DND-41 (cell line): ENCODE measurements around the gene HSPA12A.
A peak's percentile ranks its signal among the peaks of the same experiment; 100 is the strongest.

Experiments
- ATAC-seq: fragments of 200-7000 bp; cut with Tn5 transposase; 3 replicates; pipeline ENCODE4 v1.9.1; 2021; ENCODE audit warnings: low read depth; ENCODE audit not compliant: insufficient read depth
- DNase-seq: peaks from one replicate; pipeline ENCODE4 v3.0.0-alpha.2; 2020
- H2AFZ ChIP-seq: 2 replicates; pipeline ENCODE4 v1.6.0; 2012; ENCODE audit warnings: low read depth, low read length
- H3K27ac ChIP-seq: 2 replicates; pipeline ENCODE4 v1.5.1; 2012; ENCODE audit warnings: low read length, inconsistent platforms
- H3K27me3 ChIP-seq: fragments of 200-600 bp; sonication (generic); 2 replicates; pipeline ENCODE4 v1.6.0; 2012; ENCODE audit warnings: low read length, mild to moderate bottlenecking, inconsistent platforms; ENCODE audit not compliant: insufficient read depth, poor library complexity
- H3K36me3 ChIP-seq: 2 replicates; pipeline ENCODE4 v1.5.1; 2012; ENCODE audit warnings: low read length, inconsistent platforms; ENCODE audit not compliant: insufficient read depth
- H3K4me1 ChIP-seq: 2 replicates; pipeline ENCODE4 v1.5.1; 2012; ENCODE audit warnings: mild to moderate bottlenecking, low read length; ENCODE audit not compliant: insufficient read depth
- H3K4me2 ChIP-seq: 2 replicates; pipeline ENCODE4 v1.6.0; 2012; ENCODE audit warnings: mild to moderate bottlenecking, moderate library complexity, low read length, inconsistent platforms; ENCODE audit not compliant: insufficient read depth
- H3K4me3 ChIP-seq, 2 experiments: fragments of 200-600 bp in 1 of 2; shearing (Covaris generic) in 1 of 2; 2 replicates each; pipeline ENCODE4 v1.5.1; 2012 to 2016; ENCODE audit warnings: inconsistent platforms in 2 of 2, low read length in 2 of 2, mild to moderate bottlenecking in 2 of 2, low read depth in 1 of 2, moderate library complexity in 1 of 2
- H3K79me2 ChIP-seq: 2 replicates; pipeline ENCODE4 v1.6.0; 2012; ENCODE audit warnings: low read length, inconsistent platforms; ENCODE audit not compliant: insufficient read depth
- H3K9ac ChIP-seq: 2 replicates; pipeline ENCODE4 v1.6.0; 2012; ENCODE audit warnings: low read depth, mild to moderate bottlenecking, inconsistent platforms, low read length, moderate library complexity
- H3K9me3 ChIP-seq: 2 replicates; pipeline ENCODE4 v1.5.1; 2012; ENCODE audit warnings: low read length, moderate library complexity, mild to moderate bottlenecking, inconsistent platforms; ENCODE audit not compliant: insufficient read depth, severe bottlenecking
- H4K20me1 ChIP-seq: 2 replicates; pipeline ENCODE4 v1.6.0; 2012; ENCODE audit warnings: low read length; ENCODE audit not compliant: insufficient read depth
- EZH2 ChIP-seq: IDR thresholded peaks from 3 replicates; pipeline ENCODE4 v1.6.1; 2012; ENCODE audit warnings: borderline replicate concordance, low read depth, mild to moderate bottlenecking, moderate library complexity, low read length, inconsistent platforms; ENCODE audit not compliant: severe bottlenecking
- TF ChIP-seq, protein P1 (sequence below): IDR thresholded peaks from 2 replicates; pipeline ENCODE4 v1.5.1; 2012; ENCODE audit warnings: borderline replicate concordance, low read length, moderate library complexity, mild to moderate bottlenecking; ENCODE audit not compliant: poor library complexity, severe bottlenecking; ENCODE audit errors: extremely low read depth

HSPA12A gene

DNA sequence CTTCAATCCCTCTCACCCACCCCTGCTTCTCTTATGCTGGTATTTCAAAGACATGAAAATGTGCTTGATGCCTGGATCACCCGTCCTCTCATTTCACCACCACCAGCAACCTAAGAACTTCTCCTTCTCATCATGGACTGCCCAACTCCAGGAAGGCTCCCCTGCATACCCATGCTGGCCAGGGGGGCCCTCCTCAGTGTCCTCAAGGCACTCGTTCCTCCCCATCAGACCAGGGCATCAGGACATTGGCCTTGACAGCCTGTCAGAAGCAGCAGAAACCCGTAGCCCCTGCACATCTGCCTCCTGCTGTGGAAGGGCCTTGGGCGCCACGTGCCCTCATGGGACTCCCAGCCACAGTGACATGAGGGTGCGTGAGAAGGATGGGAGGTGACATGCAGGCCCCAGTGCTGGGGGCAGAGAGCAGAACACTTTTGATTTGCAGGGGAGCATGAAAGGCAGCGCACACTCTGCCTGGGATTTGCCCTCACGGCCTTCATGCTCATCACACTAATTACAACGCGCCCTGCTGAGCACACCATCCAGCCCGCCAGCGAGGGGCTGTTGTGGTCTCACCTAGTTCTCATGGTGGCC lies 1.9 kb upstream of the HSPA12A start:
- Histone ChIP-seq H2AFZ (no peak overlapping the region), H4K20me1 (no peaks in the 10 kb centered on the region), H3K79me2 (no peaks in the 10 kb centered on the region), H3K9me3 (peaks cover 2% of the 10 kb centered on the region), H3K27me3 (no peaks in the 10 kb centered on the region), H3K4me3 (no peak overlapping the region), H3K4me2 (no peak overlapping the region), H3K4me1 (no peaks in the 10 kb centered on the region), H3K36me3 (no peaks in the 10 kb centered on the region), H3K27ac (no peak overlapping the region), H3K9ac (no peak overlapping the region)
- ATAC-seq = peak; percentile 31; the same call in 2 of the 3 replicates
- TF ChIP-seq, protein P1, sequence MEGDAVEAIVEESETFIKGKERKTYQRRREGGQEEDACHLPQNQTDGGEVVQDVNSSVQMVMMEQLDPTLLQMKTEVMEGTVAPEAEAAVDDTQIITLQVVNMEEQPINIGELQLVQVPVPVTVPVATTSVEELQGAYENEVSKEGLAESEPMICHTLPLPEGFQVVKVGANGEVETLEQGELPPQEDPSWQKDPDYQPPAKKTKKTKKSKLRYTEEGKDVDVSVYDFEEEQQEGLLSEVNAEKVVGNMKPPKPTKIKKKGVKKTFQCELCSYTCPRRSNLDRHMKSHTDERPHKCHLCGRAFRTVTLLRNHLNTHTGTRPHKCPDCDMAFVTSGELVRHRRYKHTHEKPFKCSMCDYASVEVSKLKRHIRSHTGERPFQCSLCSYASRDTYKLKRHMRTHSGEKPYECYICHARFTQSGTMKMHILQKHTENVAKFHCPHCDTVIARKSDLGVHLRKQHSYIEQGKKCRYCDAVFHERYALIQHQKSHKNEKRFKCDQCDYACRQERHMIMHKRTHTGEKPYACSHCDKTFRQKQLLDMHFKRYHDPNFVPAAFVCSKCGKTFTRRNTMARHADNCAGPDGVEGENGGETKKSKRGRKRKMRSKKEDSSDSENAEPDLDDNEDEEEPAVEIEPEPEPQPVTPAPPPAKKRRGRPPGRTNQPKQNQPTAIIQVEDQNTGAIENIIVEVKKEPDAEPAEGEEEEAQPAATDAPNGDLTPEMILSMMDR = no peak
- TF ChIP-seq EZH2 = no peak
- peak; percentile 11 for DNase-seq

DNA sequence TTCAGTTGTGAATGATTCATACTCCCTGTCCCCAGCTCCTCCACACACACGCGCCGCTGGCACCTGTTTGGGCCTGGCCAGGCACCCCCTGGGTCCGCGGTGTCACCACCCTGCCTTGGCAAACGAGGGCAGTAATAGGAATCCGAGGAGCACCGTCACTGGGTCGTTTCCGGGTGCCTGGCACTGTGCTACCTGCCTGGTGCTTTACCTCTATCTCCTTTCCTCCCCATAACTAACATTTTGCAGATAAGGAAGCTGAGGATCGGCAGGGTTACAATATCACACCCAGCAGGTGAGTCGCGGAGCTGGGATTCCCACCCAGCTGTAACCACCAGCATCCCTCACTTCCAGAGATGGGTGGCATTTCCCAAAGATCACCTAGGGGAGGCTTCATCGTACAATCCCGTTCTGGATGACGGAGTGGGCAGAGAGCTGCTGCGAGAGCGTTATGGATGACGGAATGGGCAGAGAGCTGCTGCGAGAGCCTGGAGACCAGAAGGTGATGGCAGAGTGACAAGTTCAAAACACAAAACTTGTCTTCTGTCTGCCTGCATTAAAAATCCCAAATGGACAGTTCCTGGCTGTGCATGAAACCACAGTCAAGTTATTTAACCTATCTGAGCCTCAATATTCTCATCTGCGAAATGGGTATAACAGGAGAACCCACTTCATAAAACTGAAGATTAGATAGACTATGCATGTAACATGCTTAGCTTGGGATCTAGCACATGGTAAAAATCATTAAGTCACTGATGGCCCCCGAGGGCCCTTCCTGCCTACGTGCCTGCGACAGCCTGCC lies 1.1 kb upstream of the HSPA12A start:
- Histone ChIP-seq H3K27me3 (no peaks in the 10 kb centered on the region), H3K79me2 (no peaks in the 10 kb centered on the region), H2AFZ (no peak overlapping the region), H3K36me3 (no peaks in the 10 kb centered on the region), H3K27ac (no peak overlapping the region), H3K9me3 (peaks cover 2% of the 10 kb centered on the region), H3K4me1 (no peaks in the 10 kb centered on the region), H4K20me1 (no peaks in the 10 kb centered on the region), H3K9ac (no peak overlapping the region), H3K4me2 (no peak overlapping the region), H3K4me3 (no peak overlapping the region)
- TF ChIP-seq EZH2 = no peak
- TF ChIP-seq, protein P1 = no peak
- DNase-seq (no peak), ATAC-seq (no peak)

DNA sequence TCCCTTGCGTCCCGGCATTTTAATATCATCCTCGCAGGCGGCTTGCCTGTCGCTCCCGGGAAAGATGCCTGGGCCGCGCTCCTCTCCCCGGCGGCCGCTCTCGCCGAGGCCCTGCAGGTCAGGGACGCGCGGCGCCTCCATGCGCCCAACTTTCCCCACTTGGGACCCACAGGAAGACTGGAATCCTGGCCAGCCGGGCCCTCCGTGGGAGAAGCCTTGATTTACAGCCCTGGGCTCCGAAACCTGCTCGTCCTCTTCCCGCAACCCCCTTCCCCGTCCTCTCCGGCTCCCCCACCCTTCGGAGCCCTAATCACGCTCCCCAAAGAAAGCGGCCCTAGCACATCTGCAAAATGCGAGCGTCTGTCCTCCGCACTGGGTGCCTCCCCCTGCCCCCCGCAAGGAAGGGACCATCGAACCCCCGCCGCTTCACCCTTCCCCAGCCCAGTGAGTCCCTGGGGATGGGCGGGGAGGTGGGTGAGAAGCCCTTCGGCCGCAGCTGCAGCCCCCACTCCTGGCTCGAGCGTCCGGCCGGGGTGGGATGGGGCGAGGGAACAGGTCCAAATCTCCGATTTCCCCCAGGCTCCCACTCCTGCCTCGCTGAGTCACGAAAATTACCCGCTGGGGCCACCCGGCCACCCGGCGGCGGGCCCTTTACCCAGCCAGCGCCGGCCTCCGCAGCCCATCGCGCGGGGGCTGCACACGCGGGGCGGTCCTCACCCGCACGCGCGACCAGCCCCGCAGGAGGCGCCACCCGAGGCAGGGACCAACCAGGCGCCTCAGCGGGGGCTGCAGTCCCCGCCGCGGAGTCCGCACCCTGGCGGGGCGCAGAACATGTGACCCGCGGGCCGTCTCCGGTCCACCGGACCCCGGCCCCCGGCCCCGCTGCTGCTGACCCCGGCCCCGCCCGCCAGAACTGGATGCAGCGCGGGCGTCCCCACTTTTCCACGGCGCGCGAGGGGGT lies 695 bp downstream of the HSPA12A start:
- Histone ChIP-seq H3K4me2 (no peak overlapping the region), H3K4me3 (no peak overlapping the region)
- ATAC-seq = no peak

More for the DNA sequence above, 695 bp downstream of the HSPA12A start:
- Histone ChIP-seq H3K36me3 (no peaks in the 10 kb centered on the region), H3K27ac (no peak overlapping the region), H3K27me3 (no peaks in the 10 kb centered on the region), H3K4me1 (no peaks in the 10 kb centered on the region), H2AFZ (no peak overlapping the region), H3K79me2 (no peaks in the 10 kb centered on the region), H3K9me3 (peaks cover 2% of the 10 kb centered on the region), H3K9ac (no peak overlapping the region), H4K20me1 (no peaks in the 10 kb centered on the region)
- no peak for TF ChIP-seq EZH2
- TF ChIP-seq, protein P1 = no peak
- DNase-seq = no peak
